Liver (tissue), 2 donors: ENCODE measurements around the gene STRADA.

Experiments
- CTCF ChIP-seq: fragments of 150-350 bp; IDR thresholded peaks from 2 replicates; pipeline ENCODE4 v1.5.1; 2017; ENCODE audit warnings: improper control_type of control experiment, low read depth, low read length; ENCODE audit not compliant: missing input control
- YY1 ChIP-seq: IDR thresholded peaks from 2 replicates; pipeline ENCODE4 v1.6.1; 2016; ENCODE audit warnings: antibody characterized with exemption, mild to moderate bottlenecking
- donor health status: healthy.

GRCh38 chr17:63703556-63704258, 37.9 kb downstream of the STRADA start:
- TF ChIP-seq YY1 (no peak), CTCF (no peak)
